Keratinocyte (primary cell): ENCODE measurements around the gene ANKRD7. TPM values are rescaled to one million over a fixed set of nuclear protein-coding genes. Genes with fewer than 3 reads are reported as not detected.

Experiments
- DNase-seq: peaks from one replicate; pipeline ENCODE4 v3.0.0-alpha.2; 2011; ENCODE audit warnings: low read depth, missing footprints, low spot score
- FAIRE-seq: peaks from 2 replicates; lab custom pipeline; 2011; peaks lifted over from hg19 to GRCh38; lab: Jason Lieb, UNC
- H2AFZ ChIP-seq: 2 replicates; pipeline ENCODE4 v1.6.0; 2012; ENCODE audit warnings: low read length, control low read depth, inconsistent platforms; ENCODE audit not compliant: control insufficient read depth
- H3K27ac ChIP-seq: 2 replicates; pipeline ENCODE4 v1.5.1; 2011; ENCODE audit warnings: low read length; ENCODE audit not compliant: control insufficient read depth, insufficient read depth
- H3K27me3 ChIP-seq: 3 replicates; pipeline ENCODE4 v1.6.0; 2011; ENCODE audit warnings: low read length; ENCODE audit not compliant: control insufficient read depth, insufficient read depth; ENCODE audit errors: extremely low read depth
- H3K36me3 ChIP-seq, 2 experiments: 2 replicates in 1 of 2; 3 replicates in 1 of 2; pipeline ENCODE4 v1.5.1; 2011; ENCODE audit warnings: low read length in 2 of 2, mild to moderate bottlenecking in 1 of 2; ENCODE audit not compliant: control insufficient read depth in 2 of 2, insufficient read depth in 2 of 2; ENCODE audit errors: extremely low read depth in 1 of 2
- H3K4me1 ChIP-seq: 3 replicates; pipeline ENCODE4 v1.5.1; 2011; ENCODE audit warnings: low read length; ENCODE audit not compliant: control insufficient read depth, insufficient read depth; ENCODE audit errors: extremely low read depth
- H3K4me2 ChIP-seq: 3 replicates; pipeline ENCODE4 v1.6.0; 2011; ENCODE audit warnings: low read depth, low read length; ENCODE audit not compliant: control insufficient read depth, insufficient read depth; ENCODE audit errors: extremely low read depth
- H3K4me3 ChIP-seq, 3 experiments: fragments of 200-600 bp in 1 of 3; sonication (generic) in 1 of 3; 2 replicates in 2 of 3; 3 replicates in 1 of 3; pipeline ENCODE4 v1.5.1; 2011 to 2016; ENCODE audit warnings: low read length in 3 of 3, mild to moderate bottlenecking in 3 of 3, control low read depth in 2 of 3, inconsistent platforms in 1 of 3, low read depth in 1 of 3, mixed read lengths in 1 of 3, mixed run types in 1 of 3, moderate library complexity in 1 of 3; ENCODE audit not compliant: control insufficient read depth in 2 of 3, insufficient read depth in 2 of 3; ENCODE audit errors: extremely low read depth in 1 of 3
- H3K79me2 ChIP-seq: 2 replicates; pipeline ENCODE4 v1.6.0; 2012; ENCODE audit warnings: low read length; ENCODE audit not compliant: control insufficient read depth, insufficient read depth
- H3K9ac ChIP-seq: 3 replicates; pipeline ENCODE4 v1.6.0; 2011; ENCODE audit warnings: low read length; ENCODE audit not compliant: control insufficient read depth, insufficient read depth; ENCODE audit errors: extremely low read depth
- H3K9me1 ChIP-seq: 3 replicates; pipeline ENCODE4 v1.6.0; 2011; ENCODE audit warnings: low read length; ENCODE audit not compliant: control insufficient read depth, insufficient read depth; ENCODE audit errors: extremely low read depth
- H3K9me3 ChIP-seq: 2 replicates; pipeline ENCODE4 v1.5.1; 2012; ENCODE audit warnings: low read depth, low read length; ENCODE audit not compliant: control insufficient read depth
- H4K20me1 ChIP-seq: 3 replicates; pipeline ENCODE4 v1.6.0; 2011; ENCODE audit warnings: low read length; ENCODE audit not compliant: control insufficient read depth, insufficient read depth; ENCODE audit errors: extremely low read depth
- EZH2 ChIP-seq: IDR thresholded peaks from one replicate; pipeline ENCODE4 v1.6.1; 2012; ENCODE audit warnings: inconsistent platforms, mild to moderate bottlenecking, low read length, moderate library complexity
- dilution Hi-C: fragments of 300-500 bp; cut with MboI; formaldehyde crosslinking; loops from one replicate; pipeline ENCODE4 v1.7.0; 2020; ENCODE audit warnings: low sequenced_read_pairs; ENCODE audit not compliant: extremely low pct_ligation_motif_present
- polyA plus RNA-seq, 5 experiments: library from polyadenylated mRNA; depleted of rRNA in 3 of 5; stranded (reverse) in 3 of 5; stranded (forward) in 1 of 5; unstranded in 1 of 5; fragments of >200 nt; gene quantifications; 1 replicate in 1 of 5; 2 replicates in 3 of 5; 3 replicates in 1 of 5; pipeline versions ENCODE4 v1.2.1 to v1.2.3, GENCODE V29; 2011 to 2012; ENCODE audit warnings: missing spikeins in 2 of 5, low read depth in 1 of 5, low replicate concordance in 1 of 5
- TF ChIP-seq, protein P1 (sequence below), 3 experiments: IDR thresholded peaks in 1 of 3; conservative IDR thresholded peaks in 1 of 3; optimal IDR thresholded peaks in 1 of 3; 2 replicates in 2 of 3; 3 replicates in 1 of 3; pipeline versions ENCODE3 to v1.5.1; 2011; ENCODE audit warnings: low read length in 3 of 3, mild to moderate bottlenecking in 3 of 3, moderate library complexity in 2 of 3, control low read depth in 1 of 3, inconsistent platforms in 1 of 3; ENCODE audit not compliant: insufficient read depth in 2 of 3; ENCODE audit errors: extremely low read depth in 1 of 3

Gene ANKRD7
- polyA plus RNA-seq, 1 donor (not counting 4 experiments of a cell fraction or from before 2014, with no cell fraction given), result 0.26 TPM

- Histone ChIP-seq H4K20me1 (no peaks in the 10 kb centered on the region), H3K36me3 (no peaks in the 10 kb centered on the region), H3K4me3 (no peak overlapping the region), H3K4me1 (no peaks in the 10 kb centered on the region), H3K9me3 (no peaks in the 10 kb centered on the region), H3K27me3 (no peaks in the 10 kb centered on the region), H3K9ac (no peak overlapping the region), H3K4me2 (no peak overlapping the region), H3K79me2 (no peaks in the 10 kb centered on the region), H3K9me1 (no peaks in the 10 kb centered on the region), H3K27ac (no peak overlapping the region), H2AFZ (no peak overlapping the region)
- no peak for FAIRE-seq
- DNase-seq, result no peak
- dilution Hi-C loops, result no loop called here
- TF ChIP-seq EZH2, result no peak
- TF ChIP-seq, protein P1, sequence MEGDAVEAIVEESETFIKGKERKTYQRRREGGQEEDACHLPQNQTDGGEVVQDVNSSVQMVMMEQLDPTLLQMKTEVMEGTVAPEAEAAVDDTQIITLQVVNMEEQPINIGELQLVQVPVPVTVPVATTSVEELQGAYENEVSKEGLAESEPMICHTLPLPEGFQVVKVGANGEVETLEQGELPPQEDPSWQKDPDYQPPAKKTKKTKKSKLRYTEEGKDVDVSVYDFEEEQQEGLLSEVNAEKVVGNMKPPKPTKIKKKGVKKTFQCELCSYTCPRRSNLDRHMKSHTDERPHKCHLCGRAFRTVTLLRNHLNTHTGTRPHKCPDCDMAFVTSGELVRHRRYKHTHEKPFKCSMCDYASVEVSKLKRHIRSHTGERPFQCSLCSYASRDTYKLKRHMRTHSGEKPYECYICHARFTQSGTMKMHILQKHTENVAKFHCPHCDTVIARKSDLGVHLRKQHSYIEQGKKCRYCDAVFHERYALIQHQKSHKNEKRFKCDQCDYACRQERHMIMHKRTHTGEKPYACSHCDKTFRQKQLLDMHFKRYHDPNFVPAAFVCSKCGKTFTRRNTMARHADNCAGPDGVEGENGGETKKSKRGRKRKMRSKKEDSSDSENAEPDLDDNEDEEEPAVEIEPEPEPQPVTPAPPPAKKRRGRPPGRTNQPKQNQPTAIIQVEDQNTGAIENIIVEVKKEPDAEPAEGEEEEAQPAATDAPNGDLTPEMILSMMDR (optimal IDR thresholded peaks at IDR 0.05 in 1 of 3, IDR thresholded peaks at IDR 0.05 in 1 of 3, conservative IDR thresholded peaks at IDR 0.05 in 1 of 3; ENCODE audit: extremely low read depth in 1 of 3, insufficient read depth in 2 of 3, low read length in 3 of 3), result no peak
Observed at GRCh38 chr7:118285358-118285757, 60.9 kb downstream of the ANKRD7 start.

GRCh38 chr7:118286131-118286530 lies 61.6 kb downstream of the ANKRD7 start:
- H3K27me3 ChIP-seq, result no peaks in the 10 kb centered on the region
- FAIRE-seq (no peak), DNase-seq (no peak)
- no peaks in the 10 kb centered on the region for H3K4me1 ChIP-seq
- no peak overlapping the region for H3K9ac ChIP-seq
- H3K9me3 ChIP-seq, result no peaks in the 10 kb centered on the region
- dilution Hi-C loops, result no loop called here
- no peak for TF ChIP-seq EZH2
- TF ChIP-seq, protein P1 (optimal IDR thresholded peaks at IDR 0.05 in 1 of 3, IDR thresholded peaks at IDR 0.05 in 1 of 3, conservative IDR thresholded peaks at IDR 0.05 in 1 of 3; ENCODE audit: extremely low read depth in 1 of 3, insufficient read depth in 2 of 3, low read length in 3 of 3), result no peak
- no peaks in the 10 kb centered on the region for H4K20me1 ChIP-seq
- no peak overlapping the region for H2AFZ ChIP-seq
- no peak overlapping the region for H3K4me3 ChIP-seq
- no peaks in the 10 kb centered on the region for H3K79me2 ChIP-seq
- H3K4me2 ChIP-seq, result no peak overlapping the region
- no peak overlapping the region for H3K27ac ChIP-seq
- no peaks in the 10 kb centered on the region for H3K36me3 ChIP-seq
- H3K9me1 ChIP-seq, result no peaks in the 10 kb centered on the region
